ENCODE measurements around the gene TMEM181.
"Not testable (repeated sequence)": the region's sequence is repeated elsewhere in the genome, so short reads cannot be mapped to it uniquely, and the experiment has no call there.

TMEM181 gene

GRCh38 chr6:158597565-158597964, 37.7 kb downstream of the TMEM181 start:
- DNase-seq = no peak

DNA sequence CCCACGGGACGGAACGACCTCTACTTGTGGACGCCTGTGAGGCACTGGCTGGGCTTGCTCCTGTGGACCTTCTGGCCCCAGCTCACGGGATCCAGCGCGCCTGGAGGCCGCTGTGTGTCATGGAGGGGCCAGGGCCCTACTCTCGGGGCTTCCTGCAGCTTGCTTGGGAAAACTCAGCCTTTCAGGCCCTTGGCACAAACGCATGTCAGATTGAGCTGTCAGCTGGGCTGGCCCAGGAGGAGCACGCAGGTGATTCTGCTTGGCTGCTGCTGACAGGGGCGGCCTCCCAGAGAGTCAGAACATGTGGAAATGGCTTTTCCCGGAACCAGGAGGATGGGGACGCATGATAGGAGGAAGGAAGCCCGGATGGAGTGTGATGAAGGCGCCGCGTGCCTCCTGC, 39.7 kb downstream of the TMEM181 start:
- DNase-seq = no peak

GRCh38 chr6:158603261-158604047, 43.6 kb downstream of the TMEM181 start:
- no peak for DNase-seq

GRCh38 chr6:158604048-158604406, 44.1 kb downstream of the TMEM181 start:
- DNase-seq = no peak

- DNase-seq = peak; percentile 56
Observed at GRCh38 chr6:158605266-158605878, 45.5 kb downstream of the TMEM181 start.

GRCh38 chr6:158606011-158606410, 46.1 kb downstream of the TMEM181 start:
- not testable (repeated sequence) for DNase-seq

- DNase-seq = no peak
Observed at GRCh38 chr6:158606935-158607334, 47.0 kb downstream of the TMEM181 start.

- DNase-seq = no peak
Observed at GRCh38 chr6:158607411-158608170, 47.7 kb downstream of the TMEM181 start.

GRCh38 chr6:158608221-158608620, 48.3 kb downstream of the TMEM181 start:
- no peak for DNase-seq

GRCh38 chr6:158609455-158610155, 49.7 kb downstream of the TMEM181 start:
- DNase-seq = no peak

GRCh38 chr6:158610319-158610968, 50.6 kb downstream of the TMEM181 start:
- DNase-seq = no peak

- no peak for DNase-seq
Observed at GRCh38 chr6:158611039-158611438, 51.1 kb downstream of the TMEM181 start.

GRCh38 chr6:158611541-158612370, 51.9 kb downstream of the TMEM181 start:
- DNase-seq = no peak

DNA sequence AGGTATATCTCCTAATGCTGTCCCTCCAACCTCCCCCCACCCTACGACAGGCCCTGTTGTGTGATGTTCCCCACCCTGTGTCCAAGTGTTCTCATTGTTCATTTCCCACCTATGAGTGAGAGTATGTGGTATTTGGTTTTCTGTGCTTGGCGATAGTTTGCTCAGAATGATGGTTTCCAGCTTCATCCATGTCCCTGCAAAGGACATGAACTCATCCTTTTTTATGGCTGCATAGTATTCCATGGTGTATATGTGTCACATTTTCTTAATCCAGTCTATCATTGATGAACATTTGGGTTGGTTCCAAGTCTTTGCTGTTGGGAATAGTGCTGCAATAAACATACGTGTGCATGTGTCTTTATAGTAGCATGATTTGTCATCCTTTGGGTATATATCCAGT, 54.7 kb downstream of the TMEM181 start:
- DNase-seq = not testable (repeated sequence)

- not testable (repeated sequence) for DNase-seq
Observed at GRCh38 chr6:158618289-158618688, 58.4 kb downstream of the TMEM181 start.

DNA sequence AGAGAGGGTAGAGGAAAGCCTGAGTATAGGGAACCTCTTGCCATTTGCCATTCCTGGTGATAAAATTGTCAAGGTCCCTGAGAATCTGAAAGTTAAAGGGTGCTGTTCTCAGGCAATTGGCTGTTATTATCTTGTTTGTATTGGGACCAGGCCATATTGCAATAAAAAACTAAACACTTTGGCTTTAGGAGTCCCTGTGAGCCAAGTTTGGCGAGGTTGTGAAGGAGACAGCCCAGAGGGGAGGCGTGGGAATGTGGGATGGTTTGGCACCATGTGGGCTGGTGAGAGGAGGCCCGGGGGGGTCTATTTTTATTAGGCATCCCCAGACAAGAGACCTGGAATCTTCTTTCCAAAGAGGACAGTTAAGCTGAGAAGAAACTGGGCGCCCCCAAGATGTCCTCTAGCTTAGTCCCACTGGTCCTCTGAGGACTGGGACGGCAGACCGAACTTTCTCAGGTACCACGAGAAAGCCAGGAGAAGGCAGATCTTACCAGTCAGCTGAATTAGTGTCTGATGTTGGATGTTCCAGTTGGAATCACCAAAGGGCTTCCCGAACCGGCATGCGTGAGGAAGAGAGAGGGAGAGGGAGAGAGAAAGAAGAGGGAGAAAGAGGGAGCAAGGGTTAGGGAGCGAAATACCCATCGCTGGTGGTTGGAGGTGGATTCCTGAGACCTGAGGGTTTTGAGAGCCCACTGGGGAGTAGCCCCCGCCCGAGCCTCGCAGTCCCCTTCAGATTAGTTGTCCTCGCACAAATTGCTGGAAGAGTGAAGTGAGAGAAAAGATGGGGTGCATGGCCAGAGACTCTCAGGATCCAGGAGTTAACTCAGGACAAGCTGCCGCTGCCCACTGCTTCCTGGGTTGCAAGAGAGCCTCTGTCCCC, 60.3 kb downstream of the TMEM181 start:
- no peak for DNase-seq

GRCh38 chr6:158620963-158621693, 61.2 kb downstream of the TMEM181 start:
- DNase-seq = no peak

DNA sequence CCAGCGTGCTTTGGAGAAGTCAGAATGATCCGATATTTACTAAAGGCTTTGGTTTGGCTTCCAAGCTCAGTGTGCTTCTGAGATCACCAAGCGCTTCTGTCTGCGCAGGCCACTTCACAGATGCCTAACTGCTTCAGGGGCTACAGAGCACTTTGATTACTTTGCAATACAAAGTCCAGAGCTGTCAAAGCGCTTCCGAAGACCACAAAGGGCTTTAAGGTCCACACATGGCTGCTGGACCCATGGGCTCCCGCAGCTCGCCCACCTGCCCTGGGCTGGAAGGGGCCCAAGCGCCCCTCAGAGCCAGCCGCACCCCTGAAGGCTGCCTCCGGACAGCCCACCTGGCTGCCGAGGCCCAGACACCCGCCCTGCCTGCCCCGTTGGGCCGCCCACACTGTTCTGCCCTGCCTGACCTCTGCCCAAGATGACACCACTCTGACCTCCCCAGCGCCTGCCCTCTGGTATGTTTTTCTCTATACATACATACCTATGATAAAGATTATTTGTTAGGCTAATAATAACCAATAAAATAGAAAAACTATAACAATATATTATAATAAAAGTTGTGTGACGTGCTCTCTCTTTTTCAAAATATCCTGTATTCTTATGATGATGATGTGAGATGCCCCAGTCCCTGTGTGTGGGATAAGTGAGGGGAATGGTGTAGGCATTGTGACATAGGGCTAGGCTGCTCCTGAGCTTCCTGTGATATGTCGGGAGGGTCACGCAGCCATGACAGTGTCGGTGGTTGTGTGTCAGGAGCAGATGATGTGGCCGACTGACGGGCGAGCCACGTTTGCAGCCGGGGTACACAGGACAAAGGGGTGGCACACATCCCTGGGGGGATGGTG, 62.0 kb downstream of the TMEM181 start:
- no peak for DNase-seq

Measured in activated CD4-positive, alpha-beta T cell treated with anti-CD3 and anti-CD28 coated beads, Interleukin-2, amount 50 U/mL, for 16 hours (primary cell).